HTR-8/SVneo (cell line): ENCODE data around the gene C20orf204.

Experiments
- DNase-seq: peaks from one replicate; pipeline ENCODE4 v3.0.0; 2011; ENCODE audit warnings: low spot score, mixed read lengths; ENCODE audit not compliant: insufficient read length
- FAIRE-seq: peaks from 2 replicates; lab custom pipeline; 2011; peaks lifted over from hg19 to GRCh38; lab: Jason Lieb, UNC

C20orf204 gene

GRCh38 chr20:64041040-64041780, 5.2 kb downstream of the C20orf204 start:
- FAIRE-seq (no peak), DNase-seq (no peak)

GRCh38 chr20:64041781-64042053, 5.7 kb downstream of the C20orf204 start:
- FAIRE-seq (no peak), DNase-seq (no peak)

- peak; percentile 40 for FAIRE-seq
- no peak for DNase-seq
Observed at GRCh38 chr20:64042054-64042781, 6.2 kb downstream of the C20orf204 start.

DNA sequence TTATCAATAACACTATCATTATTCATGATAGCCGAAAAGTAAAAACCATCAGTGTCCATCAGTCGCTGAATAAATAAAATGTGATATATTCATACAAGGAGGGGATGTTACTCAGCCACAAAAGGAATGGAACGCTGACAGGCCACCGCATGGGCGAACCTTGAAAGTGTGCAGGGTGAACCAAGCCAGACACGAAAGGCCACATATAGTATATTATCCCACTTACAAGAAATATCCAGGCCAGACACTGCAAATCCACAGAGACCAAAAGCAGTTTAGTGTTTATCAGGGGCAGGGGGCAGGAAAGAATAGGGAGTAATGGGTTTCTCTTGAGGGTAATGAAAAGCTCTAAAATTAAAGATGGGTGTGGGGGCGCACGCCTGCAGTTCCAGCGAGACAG, 7.8 kb downstream of the C20orf204 start:
- FAIRE-seq (no peak), DNase-seq (no peak)

- peak; percentile 96 for FAIRE-seq
- DNase-seq: peak; percentile 94
Observed at GRCh38 chr20:64044484-64045247, 8.7 kb downstream of the C20orf204 start.

DNA sequence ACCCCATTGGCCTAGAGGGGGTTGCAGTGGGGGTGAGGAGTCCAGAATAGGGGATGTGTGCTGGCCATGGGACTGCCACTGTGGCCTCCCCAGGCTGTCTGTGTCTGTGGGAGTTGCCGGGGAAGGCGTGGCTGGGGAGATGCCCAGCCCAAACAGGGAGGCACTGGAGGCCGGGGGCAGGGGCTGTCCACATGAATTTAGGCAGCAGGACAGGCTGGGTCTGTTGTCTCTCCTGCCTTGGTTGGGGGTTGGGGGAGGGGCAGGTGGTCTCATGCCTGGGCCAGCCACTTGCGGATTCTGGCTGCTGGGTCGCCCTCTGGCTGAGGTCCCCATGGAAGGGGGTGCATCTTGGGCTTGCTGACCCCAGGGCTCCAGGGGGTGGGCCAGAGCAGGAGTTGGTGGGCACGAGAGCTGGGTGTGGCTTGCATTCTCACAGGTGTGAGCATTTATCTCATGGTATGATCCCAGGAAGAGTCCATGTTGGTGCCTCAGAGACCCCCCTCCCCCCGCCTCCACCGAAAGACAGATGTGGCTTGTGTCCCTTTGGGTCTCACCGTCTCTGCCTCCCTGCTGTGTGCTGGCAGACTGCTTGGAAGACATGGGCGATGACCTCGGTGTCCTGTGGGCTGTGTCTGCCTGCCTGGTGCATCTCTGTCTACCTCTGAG, 9.5 kb downstream of the C20orf204 start:
- DNase-seq: no peak
- FAIRE-seq: peak; percentile 92

DNA sequence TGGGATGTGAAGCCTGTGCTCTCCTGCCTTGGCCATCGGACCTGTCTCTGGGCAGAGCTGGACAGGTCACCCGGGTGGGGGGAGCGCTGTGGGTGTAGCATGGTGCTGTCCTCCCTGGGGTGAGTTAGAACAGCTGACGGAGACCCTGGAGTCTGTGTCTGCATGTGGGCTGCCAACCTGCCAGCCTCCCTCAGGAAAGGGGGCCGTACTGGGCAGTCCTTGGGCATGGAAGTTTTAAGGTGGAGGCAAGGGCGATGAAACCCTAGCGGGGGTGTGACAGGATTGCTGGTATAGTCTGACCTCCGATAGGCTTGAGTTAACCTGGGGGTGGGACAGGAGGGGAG, 11.0 kb downstream of the C20orf204 start:
- FAIRE-seq (peak; percentile 76), DNase-seq (no peak)

DNA sequence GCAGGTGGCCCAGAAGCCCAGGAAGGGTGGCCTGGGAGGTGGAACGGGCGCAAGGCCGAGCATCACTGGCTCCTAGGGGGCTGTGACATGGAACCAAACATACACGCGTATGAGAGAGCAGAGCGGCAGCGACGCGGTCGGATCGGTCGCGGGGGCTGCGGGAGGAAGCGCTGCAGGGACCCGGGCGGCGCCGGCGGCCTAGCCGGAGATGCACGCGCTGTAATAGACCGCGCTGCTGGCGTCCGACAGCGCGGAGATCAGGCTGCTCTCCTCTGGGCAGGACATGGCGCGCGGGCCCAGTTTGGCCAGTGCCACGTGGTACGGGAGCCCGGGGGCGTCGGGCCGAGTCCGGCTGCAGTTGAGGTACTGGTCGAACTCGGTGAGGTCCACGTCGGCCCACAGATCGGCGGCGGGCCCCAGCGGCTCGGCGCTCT, 12.0 kb downstream of the C20orf204 start:
- FAIRE-seq: peak; percentile 31
- no peak for DNase-seq

GRCh38 chr20:64048402-64049044, 12.5 kb downstream of the C20orf204 start:
- FAIRE-seq (no peak), DNase-seq (no peak)

DNA sequence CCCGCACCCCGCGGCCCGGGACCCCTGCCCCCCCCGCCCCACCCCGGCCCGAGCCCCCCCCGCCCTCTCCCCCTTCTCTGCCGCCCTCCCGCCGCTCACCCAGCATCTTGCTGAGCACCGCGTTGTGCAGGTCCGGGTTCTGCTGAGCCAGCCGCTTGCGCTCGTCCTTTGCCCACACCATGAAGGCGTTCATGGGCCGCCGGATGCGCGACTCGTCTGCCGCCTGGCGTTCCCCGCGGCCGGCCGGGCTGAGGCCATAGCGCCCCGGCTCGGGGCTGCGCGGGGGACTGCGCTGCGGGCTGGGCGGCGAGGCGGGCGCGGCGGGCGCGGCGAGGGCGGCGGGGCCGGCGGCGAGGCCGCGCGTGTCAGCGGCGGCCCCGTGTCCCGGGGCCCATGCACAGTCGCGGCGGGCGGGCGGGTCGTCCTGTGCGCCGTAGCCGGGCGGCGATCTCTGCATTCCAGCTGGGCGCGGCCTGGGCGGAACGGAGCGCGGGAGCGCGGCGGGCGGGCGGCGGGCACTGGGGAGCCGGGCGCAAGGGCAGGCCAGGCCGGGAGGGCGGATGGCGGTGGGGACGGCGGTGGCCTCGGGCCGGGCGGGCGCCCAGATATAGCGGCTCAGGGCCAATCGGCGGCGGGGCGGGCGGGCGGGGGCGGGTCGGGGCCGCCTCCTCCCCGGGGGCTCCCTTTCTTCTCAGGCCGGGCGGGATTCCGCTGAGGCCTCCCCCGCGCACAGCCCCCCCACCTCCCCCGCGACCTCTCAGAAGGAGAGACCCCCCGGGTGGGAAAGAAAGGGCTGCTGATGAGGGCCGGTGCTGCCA, 13.3 kb downstream of the C20orf204 start, which contains the start of gene SOX18:
Gene SOX18, minus strand, starts transcription at position 580 of the 818 bp plus-strand sequence. Its CDS starts 123 bp downstream, at position 457.
- no peak for DNase-seq
- peak; percentile 78 for FAIRE-seq

GRCh38 chr20:64049878-64050260, 13.9 kb downstream of the C20orf204 start:
- DNase-seq (no peak), FAIRE-seq (no peak)

DNA sequence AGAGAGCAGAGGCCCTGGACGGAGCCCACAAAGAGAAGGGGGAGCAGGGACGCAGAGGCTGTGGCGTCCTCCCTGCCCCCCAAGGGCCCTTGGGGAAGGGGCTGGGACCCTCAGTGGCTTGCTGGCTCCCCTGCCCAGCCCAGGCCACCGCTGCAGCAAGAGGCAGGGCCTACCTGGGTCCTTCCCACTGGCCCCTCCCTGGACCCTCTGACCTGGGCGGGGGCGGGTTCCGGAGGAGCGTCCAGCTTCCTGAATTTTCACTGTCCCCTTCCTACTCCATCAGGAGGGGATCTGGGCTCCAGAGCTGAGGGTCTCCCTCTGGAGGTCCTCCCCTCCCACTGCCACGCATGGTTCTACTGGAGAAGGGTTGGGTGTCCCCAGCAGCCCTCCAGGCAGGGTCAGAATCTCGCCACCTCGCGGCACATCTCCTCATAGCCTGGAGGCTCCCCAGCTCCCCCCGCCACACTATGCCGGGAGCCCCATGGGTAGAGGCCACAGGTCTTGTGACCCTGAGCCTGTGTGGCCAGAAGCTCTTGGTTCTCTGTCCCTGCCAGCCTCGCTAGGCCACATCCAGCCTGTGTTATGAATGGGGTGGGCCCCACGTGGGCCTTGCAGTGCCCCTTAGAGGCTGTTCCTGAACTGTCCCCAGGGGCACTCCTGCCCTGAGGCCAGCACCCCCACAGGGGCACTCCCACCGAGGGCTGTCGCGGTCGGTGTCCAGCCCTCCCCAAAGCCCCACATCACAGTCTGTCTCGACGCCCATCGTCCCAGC, 14.5 kb downstream of the C20orf204 start:
- FAIRE-seq (no peak), DNase-seq (no peak)

DNA sequence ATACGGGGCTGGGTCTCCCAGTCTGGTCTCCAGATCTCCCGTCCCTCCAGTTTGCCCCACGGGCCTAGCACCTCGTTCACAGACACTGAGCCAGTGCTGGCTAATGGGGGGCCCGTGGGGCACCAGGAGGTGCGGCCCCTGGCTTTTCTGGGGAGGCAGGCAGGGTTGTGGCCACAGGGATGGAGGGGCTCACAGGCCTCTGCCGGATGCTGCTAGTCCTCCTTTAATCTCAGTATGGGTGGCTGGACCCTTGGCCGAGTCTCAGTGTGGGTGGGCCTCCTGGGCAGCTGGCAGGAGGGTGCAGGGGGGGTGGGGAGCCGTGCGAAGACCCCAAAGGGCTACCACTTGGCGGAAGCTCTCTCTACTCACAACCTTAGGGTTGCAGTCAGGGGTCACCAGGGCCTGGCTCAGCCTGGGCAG, 15.1 kb downstream of the C20orf204 start:
- no peak for DNase-seq
- no peak for FAIRE-seq

DNA sequence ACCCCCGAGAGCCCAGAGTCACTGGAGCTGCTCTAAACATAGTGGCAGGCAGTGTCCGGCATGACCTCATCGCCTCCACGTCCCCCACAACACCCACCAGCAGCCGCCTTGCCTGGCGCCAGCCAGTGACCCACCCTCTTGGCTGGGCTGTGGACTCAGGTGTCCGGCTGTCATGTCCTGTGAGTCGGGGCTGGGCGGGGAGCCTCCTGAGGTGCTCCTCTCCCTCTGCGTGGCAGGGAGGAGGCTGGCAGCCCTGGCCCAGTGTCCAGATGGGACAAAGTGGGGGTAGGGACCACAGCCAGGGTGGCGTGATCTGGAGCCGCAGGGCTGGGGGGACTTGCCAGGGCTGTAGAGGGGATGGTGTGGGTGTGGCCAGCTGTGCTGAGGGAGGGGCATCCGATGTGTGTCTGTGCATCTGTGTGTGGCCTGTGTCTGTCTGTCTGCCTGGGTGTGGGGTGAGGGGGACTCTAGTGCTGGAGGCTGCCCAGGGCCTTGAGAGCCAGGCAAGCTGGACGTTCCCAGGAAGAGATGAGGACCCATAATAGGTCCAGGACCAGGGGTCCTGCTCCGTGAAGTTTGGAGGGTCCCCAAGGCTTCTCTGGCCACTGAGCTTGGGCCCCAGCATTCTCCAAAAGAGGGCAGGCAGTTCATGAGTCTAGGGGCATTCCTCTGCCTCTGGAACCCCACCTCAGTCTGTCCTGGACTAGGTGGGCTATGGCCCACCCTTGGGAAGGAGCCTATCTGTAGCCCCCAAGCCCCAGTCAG, 15.8 kb downstream of the C20orf204 start:
- FAIRE-seq: peak; percentile 82

DNA sequence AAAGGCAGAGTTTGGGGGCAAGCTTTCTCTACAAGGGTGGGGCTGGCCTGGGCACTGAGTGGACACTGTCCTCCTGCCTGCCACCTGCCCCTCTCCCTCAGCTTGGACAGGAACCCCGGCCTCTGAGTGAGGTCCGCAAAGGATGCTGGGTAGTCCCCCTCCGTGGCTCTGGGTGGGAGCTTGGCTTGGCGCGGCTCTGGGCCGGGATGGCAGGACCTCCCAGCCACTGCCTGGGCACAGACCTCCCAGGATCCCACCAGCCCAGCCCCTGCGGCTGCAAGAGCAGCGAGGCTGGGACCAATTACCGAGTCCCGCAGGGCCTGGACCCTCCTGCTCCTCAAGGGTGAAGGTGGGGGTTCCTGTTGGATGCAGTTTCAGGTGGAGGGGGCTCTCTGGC, 16.3 kb downstream of the C20orf204 start:
- no peak for FAIRE-seq
- DNase-seq: no peak

More for the DNA sequence above, 15.8 kb downstream of the C20orf204 start:
- no peak for DNase-seq

DNA sequence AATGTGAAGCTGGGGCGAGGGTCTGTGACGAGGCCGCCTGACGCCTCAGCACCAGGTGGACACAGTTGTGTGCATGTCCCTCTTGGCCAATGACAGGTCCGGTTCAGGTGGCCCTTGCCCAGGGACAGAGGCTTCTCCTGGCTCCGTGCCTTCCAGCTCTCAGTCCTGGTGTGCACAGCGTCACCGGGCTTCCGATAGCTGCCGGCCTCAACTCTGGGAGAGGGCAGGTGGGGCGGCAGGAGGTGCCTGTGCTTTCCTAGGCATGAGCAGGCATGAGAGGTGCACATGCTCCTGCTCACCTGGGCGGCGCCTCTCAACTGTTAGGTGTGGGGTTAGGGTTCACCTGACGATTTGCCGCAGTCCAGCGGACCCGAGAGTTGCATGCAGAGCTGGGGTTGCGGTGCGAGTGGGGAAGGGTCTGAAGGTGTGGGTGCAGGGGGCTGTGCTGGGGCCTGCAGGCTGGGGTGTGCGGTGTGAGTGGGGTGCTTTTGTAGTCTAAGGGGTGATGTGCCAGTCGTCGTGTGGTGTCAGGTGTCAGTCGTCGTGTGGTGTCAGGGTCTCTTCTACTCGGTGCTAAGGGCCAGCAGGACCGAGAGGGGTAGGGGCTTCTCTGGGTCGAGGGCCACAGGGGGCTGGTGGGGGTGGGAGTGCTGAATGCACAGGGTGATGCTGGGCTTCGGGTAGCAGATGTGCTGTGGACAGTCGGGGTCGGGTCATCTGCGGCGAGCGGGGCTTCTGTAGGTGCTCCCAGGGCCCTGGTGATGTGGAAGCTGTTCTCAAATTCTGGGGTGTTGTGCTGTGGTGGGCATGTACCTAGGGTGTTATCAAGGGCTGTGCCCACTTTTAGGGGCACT, 17.2 kb downstream of the C20orf204 start:
- FAIRE-seq (no peak), DNase-seq (no peak)
